ENCODE results near the gene ZFPM1.

Gene ZFPM1

GRCh38 chr16:88502776-88503280 lies 49.7 kb downstream of the ZFPM1 start:
- DNase-seq, result no peak

- DNase-seq, result no peak
Measured at GRCh38 chr16:88503374-88503770, 50.3 kb downstream of the ZFPM1 start.

GRCh38 chr16:88503771-88504488 lies 50.9 kb downstream of the ZFPM1 start:
- no peak for DNase-seq

- DNase-seq, result peak; percentile 70
Measured at GRCh38 chr16:88504489-88505404, 51.7 kb downstream of the ZFPM1 start.

- DNase-seq, result peak; percentile 93
Measured at GRCh38 chr16:88505405-88506082, 52.5 kb downstream of the ZFPM1 start.

GRCh38 chr16:88506723-88507122 lies 53.6 kb downstream of the ZFPM1 start:
- no peak for DNase-seq

- no peak for DNase-seq
Measured at GRCh38 chr16:88507231-88507743, 54.2 kb downstream of the ZFPM1 start.

GRCh38 chr16:88508376-88508867 lies 55.3 kb downstream of the ZFPM1 start:
- no peak for DNase-seq

GRCh38 chr16:88508868-88509748 lies 56.0 kb downstream of the ZFPM1 start:
- peak; percentile 84 for DNase-seq

GRCh38 chr16:88509749-88510069 lies 56.6 kb downstream of the ZFPM1 start:
- DNase-seq, result no peak

- DNase-seq, result no peak
Measured at GRCh38 chr16:88510091-88510994, 57.3 kb downstream of the ZFPM1 start.

- DNase-seq, result no peak
Measured at GRCh38 chr16:88511060-88511459, 58.0 kb downstream of the ZFPM1 start.

- DNase-seq, result peak; percentile 89
Measured at GRCh38 chr16:88511906-88512305, 58.8 kb downstream of the ZFPM1 start.

- DNase-seq, result peak; percentile 91
Measured at GRCh38 chr16:88512728-88513696, 59.9 kb downstream of the ZFPM1 start.

GRCh38 chr16:88514070-88514469 lies 61.0 kb downstream of the ZFPM1 start:
- DNase-seq, result no peak

- DNase-seq, result no peak
Measured at GRCh38 chr16:88514526-88515232, 61.6 kb downstream of the ZFPM1 start.

- no peak for DNase-seq
Measured at GRCh38 chr16:88515371-88515770, 62.3 kb downstream of the ZFPM1 start.

- no peak for DNase-seq
Measured at GRCh38 chr16:88515925-88516594, 63.0 kb downstream of the ZFPM1 start.
